Measurements from ENCODE around the gene UBE2E2.

DNA sequence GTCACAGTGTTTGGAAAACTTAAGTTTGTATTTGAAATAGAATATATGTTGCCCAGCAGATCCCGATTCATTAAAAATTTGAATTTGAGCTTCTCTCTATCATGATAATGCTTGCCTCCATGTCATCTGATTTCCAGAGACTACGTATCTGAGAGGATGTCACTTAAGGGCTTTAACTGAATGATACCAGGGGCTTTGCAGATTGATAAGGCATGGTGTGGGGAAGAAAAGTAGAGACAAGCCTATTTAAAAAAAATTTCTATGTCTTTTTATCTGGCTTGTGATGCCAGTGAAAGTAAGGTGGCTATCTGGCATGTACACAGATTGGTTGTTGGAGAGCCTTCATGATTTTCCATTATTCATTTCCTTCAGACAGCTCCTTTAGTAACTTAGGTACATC, 72.7 kb downstream of the UBE2E2 start:
- TF ChIP-seq, protein P1, sequence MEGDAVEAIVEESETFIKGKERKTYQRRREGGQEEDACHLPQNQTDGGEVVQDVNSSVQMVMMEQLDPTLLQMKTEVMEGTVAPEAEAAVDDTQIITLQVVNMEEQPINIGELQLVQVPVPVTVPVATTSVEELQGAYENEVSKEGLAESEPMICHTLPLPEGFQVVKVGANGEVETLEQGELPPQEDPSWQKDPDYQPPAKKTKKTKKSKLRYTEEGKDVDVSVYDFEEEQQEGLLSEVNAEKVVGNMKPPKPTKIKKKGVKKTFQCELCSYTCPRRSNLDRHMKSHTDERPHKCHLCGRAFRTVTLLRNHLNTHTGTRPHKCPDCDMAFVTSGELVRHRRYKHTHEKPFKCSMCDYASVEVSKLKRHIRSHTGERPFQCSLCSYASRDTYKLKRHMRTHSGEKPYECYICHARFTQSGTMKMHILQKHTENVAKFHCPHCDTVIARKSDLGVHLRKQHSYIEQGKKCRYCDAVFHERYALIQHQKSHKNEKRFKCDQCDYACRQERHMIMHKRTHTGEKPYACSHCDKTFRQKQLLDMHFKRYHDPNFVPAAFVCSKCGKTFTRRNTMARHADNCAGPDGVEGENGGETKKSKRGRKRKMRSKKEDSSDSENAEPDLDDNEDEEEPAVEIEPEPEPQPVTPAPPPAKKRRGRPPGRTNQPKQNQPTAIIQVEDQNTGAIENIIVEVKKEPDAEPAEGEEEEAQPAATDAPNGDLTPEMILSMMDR (IDR thresholded peaks at IDR 0.05): no peak
- no peak for TF ChIP-seq EZH2 (IDR thresholded peaks at IDR 0.05; ENCODE audit: borderline replicate concordance, insufficient read depth, low read depth, low read length, poor library complexity, severe bottlenecking)

Measured in B cell (primary cell).